KMS-11 (cell line): ENCODE data around the gene WAC.

Source experiments
- H2AFZ ChIP-seq: fragments of 200-600 bp; sonication (generic); 2 replicates; pipeline ENCODE4 v1.6.1; 2016; ENCODE audit warnings: antibody characterized with exemption, mixed run types, low read depth
- H3K27ac ChIP-seq: fragments of 200-600 bp; sonication (generic); 2 replicates; pipeline ENCODE4 v1.6.1; 2016; ENCODE audit warnings: mild to moderate bottlenecking, mixed run types
- H3K27me3 ChIP-seq: fragments of 200-600 bp; sonication (generic); 2 replicates; pipeline ENCODE4 v1.6.1; 2017; ENCODE audit warnings: mild to moderate bottlenecking, low read depth, mixed run types, moderate library complexity; ENCODE audit not compliant: insufficient read depth
- H3K36me3 ChIP-seq: fragments of 200-600 bp; sonication (generic); 2 replicates; pipeline ENCODE4 v1.6.1; 2017; ENCODE audit warnings: mild to moderate bottlenecking, mixed run types; ENCODE audit not compliant: insufficient read depth
- H3K4me1 ChIP-seq: fragments of 200-600 bp; sonication (generic); 2 replicates; pipeline ENCODE4 v1.6.1; 2016; ENCODE audit warnings: mild to moderate bottlenecking, low read depth, mixed run types; ENCODE audit not compliant: poor library complexity, severe bottlenecking
- H3K4me2 ChIP-seq: fragments of 200-600 bp; sonication (generic); 2 replicates; pipeline ENCODE4 v1.7.0; 2016; ENCODE audit warnings: mild to moderate bottlenecking, mixed run types
- H3K4me3 ChIP-seq: fragments of 200-600 bp; sonication (generic); IDR thresholded peaks from 2 replicates; pipeline ENCODE4 v1.6.1; 2017; ENCODE audit warnings: low read depth, low read length, mixed read lengths; ENCODE audit not compliant: insufficient read depth
- H3K79me2 ChIP-seq: fragments of 200-600 bp; sonication (generic); 2 replicates; pipeline ENCODE4 v1.6.1; 2016; ENCODE audit warnings: low read depth, mixed run types; ENCODE audit not compliant: insufficient read depth
- H3K9ac ChIP-seq: fragments of 200-600 bp; sonication (generic); 2 replicates; pipeline ENCODE4 v1.6.1; 2016; ENCODE audit warnings: mild to moderate bottlenecking, mixed run types
- H4K20me1 ChIP-seq: fragments of 200-600 bp; sonication (generic); 2 replicates; pipeline ENCODE4 v1.6.1; 2016; ENCODE audit warnings: mild to moderate bottlenecking, mixed run types; ENCODE audit not compliant: insufficient read depth
- TF ChIP-seq, protein P1 (sequence below): fragments of 200-600 bp; sonication (generic); conservative IDR thresholded peaks from 2 replicates; pipeline ENCODE4 v1.6.1; 2017; ENCODE audit warnings: low read depth, mild to moderate bottlenecking, antibody characterized with exemption, low read length, moderate library complexity, mixed read lengths

The WAC gene

DNA sequence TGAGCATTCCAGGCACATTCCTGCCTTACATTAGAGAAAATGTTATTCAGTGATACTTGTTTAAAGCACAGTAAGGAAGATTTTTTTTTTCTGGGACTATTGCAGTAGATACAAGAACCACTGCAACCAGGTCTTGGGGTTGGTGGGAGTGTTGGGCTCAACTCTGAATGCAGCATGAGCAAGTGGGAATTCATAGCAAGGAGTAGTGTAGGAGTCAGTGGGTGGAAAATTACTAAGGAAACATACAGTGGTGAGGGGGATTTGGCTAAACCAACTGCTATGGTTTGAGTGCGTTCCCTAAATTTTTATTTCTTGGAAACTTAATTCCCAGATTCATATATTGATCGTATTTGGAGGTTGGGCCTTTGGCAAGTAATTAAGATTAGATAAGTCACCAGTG, 22.4 kb downstream of the WAC start:
- Histone ChIP-seq H3K36me3 (peaks cover 8% of the 10 kb centered on the region; the same call in 1 of the 2 replicates), H2AFZ (no peak overlapping the region), H3K4me1 (peaks cover 14% of the 10 kb centered on the region), H3K4me3 (no peak overlapping the region), H3K27ac (no peak overlapping the region), H3K4me2 (no peak overlapping the region), H3K79me2 (peaks cover 100% of the 10 kb centered on the region), H3K27me3 (no peaks in the 10 kb centered on the region), H3K9ac (no peak overlapping the region), H4K20me1 (peaks cover 56% of the 10 kb centered on the region)
- TF ChIP-seq, protein P1, sequence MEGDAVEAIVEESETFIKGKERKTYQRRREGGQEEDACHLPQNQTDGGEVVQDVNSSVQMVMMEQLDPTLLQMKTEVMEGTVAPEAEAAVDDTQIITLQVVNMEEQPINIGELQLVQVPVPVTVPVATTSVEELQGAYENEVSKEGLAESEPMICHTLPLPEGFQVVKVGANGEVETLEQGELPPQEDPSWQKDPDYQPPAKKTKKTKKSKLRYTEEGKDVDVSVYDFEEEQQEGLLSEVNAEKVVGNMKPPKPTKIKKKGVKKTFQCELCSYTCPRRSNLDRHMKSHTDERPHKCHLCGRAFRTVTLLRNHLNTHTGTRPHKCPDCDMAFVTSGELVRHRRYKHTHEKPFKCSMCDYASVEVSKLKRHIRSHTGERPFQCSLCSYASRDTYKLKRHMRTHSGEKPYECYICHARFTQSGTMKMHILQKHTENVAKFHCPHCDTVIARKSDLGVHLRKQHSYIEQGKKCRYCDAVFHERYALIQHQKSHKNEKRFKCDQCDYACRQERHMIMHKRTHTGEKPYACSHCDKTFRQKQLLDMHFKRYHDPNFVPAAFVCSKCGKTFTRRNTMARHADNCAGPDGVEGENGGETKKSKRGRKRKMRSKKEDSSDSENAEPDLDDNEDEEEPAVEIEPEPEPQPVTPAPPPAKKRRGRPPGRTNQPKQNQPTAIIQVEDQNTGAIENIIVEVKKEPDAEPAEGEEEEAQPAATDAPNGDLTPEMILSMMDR: no peak

DNA sequence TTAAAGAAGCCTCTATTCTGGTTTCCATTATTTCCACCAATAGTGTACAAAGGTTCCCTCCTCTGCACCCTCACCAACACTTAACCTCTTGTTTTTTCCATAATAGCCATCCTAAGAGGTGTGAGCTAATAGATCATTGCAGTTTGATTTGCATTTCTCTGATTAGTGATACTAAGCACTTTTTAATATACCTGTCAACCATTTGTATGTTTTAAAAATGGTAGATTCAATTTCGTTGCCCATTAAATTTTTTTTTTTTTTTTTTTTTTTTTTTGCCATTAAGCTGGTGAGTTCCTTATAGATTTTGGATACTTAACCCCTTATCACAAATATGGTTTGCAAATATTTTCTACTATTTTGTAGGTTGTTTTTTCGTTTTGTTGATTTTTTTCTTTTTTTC, 23.2 kb downstream of the WAC start:
- Histone ChIP-seq H2AFZ (no peak overlapping the region), H3K4me2 (no peak overlapping the region), H4K20me1 (peaks cover 56% of the 10 kb centered on the region), H3K27ac (no peak overlapping the region), H3K4me3 (no peak overlapping the region), H3K27me3 (no peaks in the 10 kb centered on the region), H3K9ac (no peak overlapping the region), H3K4me1 (peaks cover 14% of the 10 kb centered on the region), H3K36me3 (peaks cover 8% of the 10 kb centered on the region; the same call in 1 of the 2 replicates), H3K79me2 (peaks cover 100% of the 10 kb centered on the region)
- TF ChIP-seq, protein P1: no peak

DNA sequence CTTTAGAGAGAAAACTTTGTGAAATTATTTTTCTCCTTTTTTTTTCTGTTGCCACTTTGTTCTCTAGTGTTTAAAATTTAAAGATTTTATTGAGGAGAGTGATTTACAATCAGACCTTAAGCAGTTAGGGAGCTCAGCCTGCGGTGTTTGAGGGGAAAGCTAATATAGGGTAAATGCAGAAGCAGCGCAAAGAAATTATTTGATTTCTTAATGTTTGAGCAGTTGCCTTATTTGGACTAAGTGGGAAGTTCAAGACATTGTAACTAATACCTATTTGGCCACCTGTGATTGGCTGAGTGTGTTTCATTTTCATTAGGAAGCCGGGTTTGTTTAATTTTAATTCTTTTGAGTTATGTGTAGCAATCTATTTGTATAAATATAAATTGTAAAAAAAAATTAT, 25.3 kb downstream of the WAC start:
- Histone ChIP-seq H2AFZ (no peak overlapping the region), H3K4me3 (no peak overlapping the region), H3K4me1 (peaks cover 25% of the 10 kb centered on the region), H3K27me3 (no peaks in the 10 kb centered on the region), H3K4me2 (no peak overlapping the region), H4K20me1 (peaks cover 42% of the 10 kb centered on the region), H3K79me2 (peaks cover 100% of the 10 kb centered on the region), H3K27ac (no peak overlapping the region), H3K36me3 (peaks cover 8% of the 10 kb centered on the region; the same call in 1 of the 2 replicates), H3K9ac (no peak overlapping the region)
- TF ChIP-seq, protein P1: no peak

DNA sequence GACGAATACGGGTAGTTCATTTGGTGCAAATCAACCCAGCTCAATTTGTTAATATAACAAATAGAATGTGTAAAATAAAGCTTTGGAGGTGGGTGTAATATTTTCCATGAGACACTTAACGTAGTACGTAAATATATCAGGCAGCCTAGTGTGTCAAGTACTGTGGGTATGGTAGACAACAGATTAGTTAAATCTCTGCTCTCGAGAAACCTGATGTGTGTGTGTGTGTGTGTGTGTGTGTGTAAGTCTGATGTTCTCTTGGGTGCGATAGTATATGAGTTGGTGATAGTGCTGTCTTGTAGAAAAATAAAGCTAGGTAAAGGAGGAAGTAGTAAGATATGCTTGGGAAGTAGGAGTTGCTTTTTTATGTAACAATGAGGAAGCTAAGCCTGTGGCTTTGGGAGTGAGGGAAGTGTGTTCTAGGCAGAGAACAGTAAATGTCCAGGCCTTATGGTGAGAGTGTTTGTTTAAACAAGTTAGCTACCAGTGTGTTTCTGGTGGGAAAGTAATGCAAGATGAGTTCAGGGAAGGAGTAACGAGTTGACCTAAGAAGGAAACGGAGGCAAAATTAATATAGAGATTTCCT, 26.1 kb downstream of the WAC start:
- Histone ChIP-seq H3K9ac (no peak overlapping the region), H3K27me3 (no peaks in the 10 kb centered on the region), H3K4me2 (no peak overlapping the region), H3K27ac (no peak overlapping the region), H3K4me3 (no peak overlapping the region), H4K20me1 (peaks cover 37% of the 10 kb centered on the region), H2AFZ (no peak overlapping the region), H3K4me1 (peaks cover 29% of the 10 kb centered on the region), H3K36me3 (peaks cover 8% of the 10 kb centered on the region; the same call in 1 of the 2 replicates), H3K79me2 (peaks cover 100% of the 10 kb centered on the region)
- TF ChIP-seq, protein P1: no peak
